SJCRH30 (cell line): Measurements from ENCODE around the gene URB1. TPM values are rescaled to one million over a fixed set of nuclear protein-coding genes. Genes with fewer than 3 reads are reported as not detected.
A peak's percentile ranks its signal among the peaks of the same experiment; 100 is the strongest.
"Not testable (repeated sequence)": the region's sequence is repeated elsewhere in the genome, so short reads cannot be mapped to it uniquely, and the experiment has no call there.

Experiments used
- DNase-seq, 2 experiments: peaks; one replicate each; pipeline ENCODE4 v3.0.0-alpha.2; 2015 to 2020
- H3K27ac ChIP-seq: fragments of 250-450 bp; sonication (Bioruptor Pico); 2 replicates; pipeline ENCODE4 v1.5.1; 2020; ENCODE audit warnings: mild to moderate bottlenecking, moderate library complexity
- H3K27me3 ChIP-seq: fragments of 250-450 bp; sonication (Bioruptor Pico); 2 replicates; pipeline ENCODE4 v1.5.1; 2020; ENCODE audit warnings: mild to moderate bottlenecking, moderate library complexity
- H3K36me3 ChIP-seq: fragments of 250-450 bp; sonication (Bioruptor Pico); 2 replicates; pipeline ENCODE4 v1.5.1; 2020; ENCODE audit warnings: mild to moderate bottlenecking, moderate library complexity
- H3K4me1 ChIP-seq: fragments of 250-450 bp; sonication (Bioruptor Pico); 2 replicates; pipeline ENCODE4 v1.5.1; 2020; ENCODE audit warnings: mild to moderate bottlenecking, moderate library complexity
- H3K4me3 ChIP-seq: fragments of 250-450 bp; sonication (Bioruptor Pico); 2 replicates; pipeline ENCODE4 v1.5.1; 2020; ENCODE audit warnings: mild to moderate bottlenecking, moderate library complexity
- H3K9me3 ChIP-seq: fragments of 250-450 bp; sonication (Bioruptor Pico); replicated peaks from 2 replicates; pipeline ENCODE4 v1.5.1; 2020; ENCODE audit warnings: mild to moderate bottlenecking, moderate library complexity
- total RNA-seq: library from RNA; depleted of rRNA; stranded (reverse); fragments of >200 nt; shearing (Covaris generic); gene quantifications from 2 replicates; pipeline ENCODE4 v1.2.3, GENCODE V29; 2014

Gene URB1
- total RNA-seq, 1 experiment from 2014 or later: 21.8 TPM

GRCh38 chr21:32300117-32300681 is 92.6 kb downstream of the URB1 start:
- no peaks in the 10 kb centered on the region for H3K9me3 ChIP-seq
- H3K27ac ChIP-seq: no peak overlapping the region
- peaks cover 8% of the 10 kb centered on the region for H3K36me3 ChIP-seq
- H3K4me3 ChIP-seq: no peak overlapping the region
- no peaks in the 10 kb centered on the region for H3K27me3 ChIP-seq
- no peaks in the 10 kb centered on the region for H3K4me1 ChIP-seq
- no peak for DNase-seq

DNA sequence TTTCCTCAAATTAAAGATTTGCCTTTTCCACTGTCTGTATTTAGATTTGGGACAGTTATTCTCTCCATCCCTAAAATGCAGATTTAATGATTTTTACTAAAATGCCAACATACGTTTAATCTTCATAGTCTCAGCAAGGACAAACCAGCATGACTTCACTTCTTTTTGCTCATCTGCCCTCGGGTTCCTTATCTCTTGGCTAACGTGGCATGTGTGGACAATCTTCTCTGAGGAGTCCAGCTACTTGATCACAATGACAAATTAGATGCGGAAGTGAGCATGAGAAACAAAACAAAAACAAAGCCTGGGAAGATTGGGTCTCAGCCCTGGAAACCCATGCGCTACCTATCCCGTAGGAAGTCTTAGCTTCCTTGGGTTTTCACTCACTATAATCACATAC is 93.1 kb downstream of the URB1 start:
- Histone ChIP-seq H3K36me3 (peaks cover 8% of the 10 kb centered on the region), H3K27me3 (no peaks in the 10 kb centered on the region), H3K4me1 (no peaks in the 10 kb centered on the region), H3K9me3 (no peaks in the 10 kb centered on the region), H3K4me3 (no peak overlapping the region), H3K27ac (no peak overlapping the region)
- no peak for DNase-seq

GRCh38 chr21:32298658-32299081 is 94.1 kb downstream of the URB1 start, which contains the start of gene MRAP:
Gene MRAP (plus strand): TSS chr21:32298855. CDS start chr21:32298972, 117 bp downstream.
- Histone ChIP-seq H3K27me3 (no peaks in the 10 kb centered on the region), H3K4me3 (no peak within 1 kb of the TSS), H3K4me1 (no peaks in the 10 kb centered on the region), H3K36me3 (peaks cover 8% of the 10 kb centered on the region), H3K27ac (no peak within 1 kb of the TSS), H3K9me3 (no peaks in the 10 kb centered on the region)
- no peak for DNase-seq

DNA sequence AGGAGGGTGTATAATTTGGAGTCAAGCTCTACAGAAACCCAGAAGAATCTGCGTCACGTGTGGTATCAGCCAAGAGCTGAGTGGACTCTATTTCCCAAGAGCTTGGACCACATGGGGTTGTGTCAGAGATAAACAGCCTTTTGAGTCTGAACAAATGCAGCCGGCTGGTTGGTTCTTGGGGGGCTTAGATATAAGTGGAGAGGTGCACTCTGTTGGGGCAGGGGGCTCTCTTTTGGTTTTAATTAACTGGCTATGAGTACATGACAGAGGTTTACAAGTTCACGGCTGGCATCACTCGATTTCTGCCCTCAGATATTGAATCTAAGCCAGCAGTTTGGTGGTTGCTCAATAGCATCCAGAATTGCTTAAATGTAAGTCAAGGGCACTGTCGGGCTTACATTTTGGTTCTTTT is 94.7 kb downstream of the URB1 start:
- no peak overlapping the region for H3K4me3 ChIP-seq
- H3K9me3 ChIP-seq: no peaks in the 10 kb centered on the region
- no peak overlapping the region for H3K27ac ChIP-seq
- H3K36me3 ChIP-seq: peaks cover 8% of the 10 kb centered on the region
- DNase-seq: no peak
- H3K27me3 ChIP-seq: no peaks in the 10 kb centered on the region
- H3K4me1 ChIP-seq: no peaks in the 10 kb centered on the region

- Histone ChIP-seq H3K36me3 (peaks cover 8% of the 10 kb centered on the region), H3K27me3 (no peaks in the 10 kb centered on the region)
- no peak for DNase-seq
Measured at GRCh38 chr21:32297449-32297848, 95.4 kb downstream of the URB1 start.

GRCh38 chr21:32285476-32285875 is 107.3 kb downstream of the URB1 start:
- no peak overlapping the region for H3K4me3 ChIP-seq
- H3K9me3 ChIP-seq: no peaks in the 10 kb centered on the region
- no peak overlapping the region for H3K27ac ChIP-seq
- no peaks in the 10 kb centered on the region for H3K4me1 ChIP-seq
- H3K36me3 ChIP-seq: no peaks in the 10 kb centered on the region
- no peaks in the 10 kb centered on the region for H3K27me3 ChIP-seq
- no peak for DNase-seq

More at GRCh38 chr21:32297449-32297848, 95.4 kb downstream of the URB1 start:
- no peak overlapping the region for H3K4me3 ChIP-seq
- H3K9me3 ChIP-seq: no peaks in the 10 kb centered on the region
- no peaks in the 10 kb centered on the region for H3K4me1 ChIP-seq
- H3K27ac ChIP-seq: no peak overlapping the region

DNA sequence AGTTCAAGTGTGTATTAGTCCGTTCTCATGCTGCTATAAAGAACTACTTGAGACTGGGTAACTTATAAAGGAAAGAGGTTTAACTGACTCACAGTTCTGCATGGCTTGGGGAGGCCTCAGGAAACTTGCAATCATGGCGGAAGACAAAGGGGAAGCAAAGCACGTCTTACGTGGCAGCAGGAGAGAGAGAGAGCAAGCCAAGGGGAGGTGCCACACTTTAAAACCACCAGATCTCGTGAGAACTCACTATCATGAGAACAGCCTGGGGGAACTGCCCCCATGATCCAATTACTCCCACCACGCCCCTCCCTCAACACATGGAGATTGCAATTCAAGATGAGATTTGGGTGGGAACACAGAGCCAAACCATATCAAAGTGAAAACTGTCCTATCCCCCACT is 109.8 kb downstream of the URB1 start:
- H3K27ac ChIP-seq: no peak overlapping the region
- H3K9me3 ChIP-seq: no peaks in the 10 kb centered on the region
- no peaks in the 10 kb centered on the region for H3K4me1 ChIP-seq
- H3K36me3 ChIP-seq: no peaks in the 10 kb centered on the region
- no peaks in the 10 kb centered on the region for H3K27me3 ChIP-seq
- no peak for DNase-seq
- no peak overlapping the region for H3K4me3 ChIP-seq

DNA sequence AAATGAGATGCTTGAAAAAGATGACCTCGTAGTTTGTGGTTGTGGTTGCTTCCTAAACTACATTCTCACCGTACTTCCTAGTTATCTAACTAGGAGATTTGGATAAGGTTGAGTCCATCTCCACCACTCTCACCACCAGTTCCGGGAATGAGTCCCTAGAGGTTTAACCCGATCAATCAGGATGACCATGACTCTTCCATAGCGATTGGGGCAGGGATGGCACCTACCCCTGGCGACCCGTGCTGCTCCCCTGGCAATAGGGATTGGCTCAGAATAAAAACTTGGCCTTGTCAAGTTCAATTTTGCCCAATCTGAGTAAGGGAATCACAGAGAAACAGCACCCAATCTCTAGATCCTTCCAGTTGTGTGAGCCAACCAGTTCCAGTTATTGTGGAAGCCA is 111.3 kb downstream of the URB1 start:
- no peaks in the 10 kb centered on the region for H3K27me3 ChIP-seq
- no peak overlapping the region for H3K4me3 ChIP-seq
- no peaks in the 10 kb centered on the region for H3K36me3 ChIP-seq
- H3K4me1 ChIP-seq: no peaks in the 10 kb centered on the region
- DNase-seq: no peak
- no peak overlapping the region for H3K27ac ChIP-seq
- H3K9me3 ChIP-seq: no peaks in the 10 kb centered on the region

DNA sequence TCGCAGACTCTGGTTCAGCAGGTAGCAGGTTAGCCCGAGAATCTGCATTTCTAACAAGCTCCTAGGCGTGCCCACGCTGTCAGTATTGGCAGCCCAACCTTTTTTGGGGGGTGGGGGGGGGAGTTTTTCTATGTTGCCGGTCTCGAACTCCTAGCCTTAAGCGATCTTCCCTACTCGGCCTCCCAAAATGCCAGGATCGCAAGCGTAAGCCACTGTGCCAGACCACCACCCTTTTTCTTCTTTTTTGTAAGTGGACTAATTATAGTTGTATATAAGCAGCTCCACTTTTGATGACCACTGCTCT is 113.5 kb downstream of the URB1 start:
- Histone ChIP-seq H3K36me3 (0 out of 2 replicates have a peak, but pooled peaks cover 5% of the 10 kb centered on the region), H3K4me1 (no peaks in the 10 kb centered on the region), H3K27ac (no peak overlapping the region), H3K27me3 (no peaks in the 10 kb centered on the region), H3K4me3 (peak overlapping the region; percentile 76), H3K9me3 (no peaks in the 10 kb centered on the region)
- DNase-seq: no peak

- Histone ChIP-seq H3K36me3 (0 out of 2 replicates have a peak, but pooled peaks cover 6% of the 10 kb centered on the region), H3K4me1 (no peaks in the 10 kb centered on the region), H3K9me3 (no peaks in the 10 kb centered on the region), H3K4me3 (peak within 1 kb of the TSS; percentile 76), H3K27ac (peak within 1 kb of the TSS; percentile 37), H3K27me3 (no peaks in the 10 kb centered on the region)
- peak; percentile 94 to 97 for DNase-seq
Measured at GRCh38 chr21:32278518-32279376, 114.1 kb downstream of the URB1 start, which contains the start of gene MIS18A. Gene MIS18A (minus strand): TSS chr21:32279049. CDS start chr21:32279014, 35 bp downstream.

DNA sequence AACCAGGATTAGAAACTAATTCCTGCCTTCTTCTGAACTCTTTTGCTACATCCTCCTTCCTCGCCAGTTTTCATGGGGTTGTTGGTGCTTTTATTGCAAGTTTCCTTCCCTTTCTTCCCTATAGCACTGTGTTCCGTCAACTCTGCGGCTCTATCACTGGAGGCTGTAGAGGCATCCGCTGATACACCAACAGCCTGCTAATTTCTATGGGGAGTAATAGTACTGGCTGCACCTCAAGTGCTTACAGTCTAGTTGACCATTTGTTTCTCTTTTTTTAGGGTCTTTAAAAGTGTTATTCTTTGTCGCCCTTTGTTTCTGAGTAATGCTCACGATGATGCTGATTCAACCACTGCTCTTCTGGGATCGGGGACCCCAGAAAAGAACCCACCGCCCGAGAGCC is 114.7 kb downstream of the URB1 start:
- DNase-seq: peak in 1 of 2 experiments; percentile 38
- Histone ChIP-seq H3K27me3 (no peaks in the 10 kb centered on the region), H3K9me3 (no peaks in the 10 kb centered on the region), H3K4me1 (no peaks in the 10 kb centered on the region), H3K4me3 (peak overlapping the region; percentile 76), H3K27ac (peak overlapping the region; percentile 37; the same call in 1 of the 2 replicates), H3K36me3 (peaks cover 12% of the 10 kb centered on the region; the same call in 1 of the 2 replicates)

DNA sequence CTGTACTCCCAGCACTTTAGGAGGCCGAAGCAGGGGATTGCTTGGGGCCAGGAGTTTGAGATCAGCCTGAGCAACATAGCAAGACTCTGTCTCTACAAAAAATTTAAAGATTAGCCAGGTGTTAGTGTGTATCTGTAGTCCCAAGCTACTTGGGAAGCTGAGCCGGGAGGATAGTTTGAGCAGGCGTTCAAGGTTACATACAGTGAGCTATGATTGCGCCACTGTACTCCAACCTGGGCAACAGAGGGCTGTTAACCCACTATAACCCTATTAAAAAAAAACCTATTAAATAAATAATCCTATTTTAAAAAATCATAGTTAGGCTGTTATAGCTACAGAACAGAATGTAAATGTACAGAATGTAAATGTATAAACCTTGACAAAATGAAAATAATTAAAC is 116.1 kb downstream of the URB1 start:
- no peak overlapping the region for H3K27ac ChIP-seq
- peaks cover 16% of the 10 kb centered on the region; the same call in 1 of the 2 replicates for H3K36me3 ChIP-seq
- DNase-seq: no peak
- no peak overlapping the region for H3K4me3 ChIP-seq
- H3K9me3 ChIP-seq: no peaks in the 10 kb centered on the region
- no peaks in the 10 kb centered on the region for H3K27me3 ChIP-seq
- no peaks in the 10 kb centered on the region for H3K4me1 ChIP-seq

- DNase-seq: no peak
- H3K4me3 ChIP-seq: no peak overlapping the region
- no peak overlapping the region for H3K27ac ChIP-seq
- no peaks in the 10 kb centered on the region for H3K9me3 ChIP-seq
- H3K36me3 ChIP-seq: peaks cover 52% of the 10 kb centered on the region
- no peaks in the 10 kb centered on the region for H3K4me1 ChIP-seq
- H3K27me3 ChIP-seq: no peaks in the 10 kb centered on the region
Measured at GRCh38 chr21:32270748-32271147, 122.1 kb downstream of the URB1 start.

GRCh38 chr21:32265321-32265720 is 127.5 kb downstream of the URB1 start:
- not testable (repeated sequence) for DNase-seq, H3K4me3 ChIP-seq

GRCh38 chr21:32261929-32262328 is 130.9 kb downstream of the URB1 start:
- DNase-seq: no peak
- Histone ChIP-seq H3K36me3 (peaks cover 4% of the 10 kb centered on the region; the same call in 1 of the 2 replicates), H3K27me3 (no peaks in the 10 kb centered on the region), H3K4me1 (peaks cover 7% of the 10 kb centered on the region; the same call in 1 of the 2 replicates), H3K27ac (no peak overlapping the region), H3K9me3 (no peaks in the 10 kb centered on the region), H3K4me3 (no peak overlapping the region)

More at GRCh38 chr21:32265321-32265720, 127.5 kb downstream of the URB1 start:
- not testable (repeated sequence) for H3K4me1 ChIP-seq, H3K9me3 ChIP-seq, H3K27ac ChIP-seq, H3K27me3 ChIP-seq
- peaks cover 27% of the 10 kb centered on the region for H3K36me3 ChIP-seq
